ENCODE data around the gene ZFPL1.

Gene ZFPL1

DNA sequence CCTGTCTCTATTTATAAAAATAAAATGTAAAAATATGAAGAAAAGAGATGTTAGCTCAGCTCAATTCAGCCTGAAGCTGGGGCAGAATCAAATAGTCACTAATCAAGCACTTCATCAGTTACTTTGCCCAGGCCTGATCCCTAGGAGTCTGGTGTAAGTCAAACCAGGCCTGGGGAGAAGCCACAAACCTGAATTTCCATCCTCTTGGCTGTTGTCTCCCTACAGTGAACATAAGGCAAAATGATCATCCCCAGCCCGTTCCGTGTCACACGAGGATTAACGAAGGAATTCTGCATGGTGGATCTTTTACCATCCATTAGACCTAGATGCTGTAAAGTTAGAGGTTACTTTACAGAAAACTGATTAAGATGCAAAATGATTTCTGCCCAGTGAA is 19.2 kb upstream of the ZFPL1 start:
- H3K9me2 ChIP-seq (replicated peaks; ENCODE audit: insufficient read depth, low read length), result no peaks in the 10 kb centered on the region
- no peaks in the 10 kb centered on the region for H3K36me3 ChIP-seq (ENCODE audit: low read length)
- no peak overlapping the region for H3K9ac ChIP-seq (ENCODE audit: low read length)
- TF ChIP-seq CTCF (IDR thresholded peaks at IDR 0.05; ENCODE audit: insufficient read depth, low read length, poor library complexity, severe bottlenecking) (no peak), EZH2phosphoT487 (conservative IDR thresholded peaks at IDR 0.05; ENCODE audit: low read length) (no peak)
- no peaks in the 10 kb centered on the region for H3F3A ChIP-seq (ENCODE audit: insufficient read depth)
- no peaks in the 10 kb centered on the region for H3K79me2 ChIP-seq (ENCODE audit: insufficient read depth, low read length)
- no peak overlapping the region for H3K27ac ChIP-seq (ENCODE audit: low read depth, low read length)
- H4K20me1 ChIP-seq (ENCODE audit: low read depth, low read length), result no peaks in the 10 kb centered on the region
- no peak overlapping the region for H3K4me3 ChIP-seq (ENCODE audit: insufficient read depth, low read length, poor library complexity, severe bottlenecking)
- H3K27me3 ChIP-seq (ENCODE audit: low read length), result no peaks in the 10 kb centered on the region
- H2AFZ ChIP-seq (ENCODE audit: low read depth, low read length, severe bottlenecking), result no peak overlapping the region
- no peak overlapping the region for H3K4me2 ChIP-seq (ENCODE audit: low read depth, low read length, poor library complexity, severe bottlenecking)
- no peaks in the 10 kb centered on the region for H3K9me3 ChIP-seq (ENCODE audit: insufficient read depth, low read length)

- H3K9me2 ChIP-seq (replicated peaks; ENCODE audit: insufficient read depth, low read length), result no peaks in the 10 kb centered on the region
- H4K20me1 ChIP-seq (ENCODE audit: low read depth, low read length), result no peaks in the 10 kb centered on the region
- H2AFZ ChIP-seq (ENCODE audit: low read depth, low read length, severe bottlenecking), result no peak overlapping the region
- H3K27ac ChIP-seq (ENCODE audit: low read depth, low read length), result no peak overlapping the region
- no peaks in the 10 kb centered on the region for H3K9me3 ChIP-seq (ENCODE audit: insufficient read depth, low read length)
- TF ChIP-seq CTCF (IDR thresholded peaks at IDR 0.05; ENCODE audit: insufficient read depth, low read length, poor library complexity, severe bottlenecking), result no peak
- no peak for TF ChIP-seq EZH2phosphoT487 (conservative IDR thresholded peaks at IDR 0.05; ENCODE audit: low read length)
- H3K79me2 ChIP-seq (ENCODE audit: insufficient read depth, low read length), result no peaks in the 10 kb centered on the region
- H3K9ac ChIP-seq (ENCODE audit: low read length), result no peak overlapping the region
- H3K27me3 ChIP-seq (ENCODE audit: low read length), result no peaks in the 10 kb centered on the region
- H3K4me3 ChIP-seq (ENCODE audit: insufficient read depth, low read length, poor library complexity, severe bottlenecking), result no peak overlapping the region
- H3K4me2 ChIP-seq (ENCODE audit: low read depth, low read length, poor library complexity, severe bottlenecking), result no peak overlapping the region
- no peaks in the 10 kb centered on the region for H3F3A ChIP-seq (ENCODE audit: insufficient read depth)
- H3K36me3 ChIP-seq (ENCODE audit: low read length), result no peaks in the 10 kb centered on the region
These were observed 18.2 kb upstream of the ZFPL1 start for GRCh38 chr11:65065851-65066250.

GRCh38 chr11:65066315-65066714 is 17.7 kb upstream of the ZFPL1 start:
- no peaks in the 10 kb centered on the region for H3F3A ChIP-seq (ENCODE audit: insufficient read depth)
- H3K27me3 ChIP-seq (ENCODE audit: low read length), result no peaks in the 10 kb centered on the region
- no peaks in the 10 kb centered on the region for H4K20me1 ChIP-seq (ENCODE audit: low read depth, low read length)
- no peaks in the 10 kb centered on the region for H3K9me3 ChIP-seq (ENCODE audit: insufficient read depth, low read length)
- no peak for TF ChIP-seq CTCF (IDR thresholded peaks at IDR 0.05; ENCODE audit: insufficient read depth, low read length, poor library complexity, severe bottlenecking)
- no peak for TF ChIP-seq EZH2phosphoT487 (conservative IDR thresholded peaks at IDR 0.05; ENCODE audit: low read length)
- H3K4me3 ChIP-seq (ENCODE audit: insufficient read depth, low read length, poor library complexity, severe bottlenecking), result no peak overlapping the region
- no peak overlapping the region for H2AFZ ChIP-seq (ENCODE audit: low read depth, low read length, severe bottlenecking)
- H3K4me2 ChIP-seq (ENCODE audit: low read depth, low read length, poor library complexity, severe bottlenecking), result no peak overlapping the region
- no peak overlapping the region for H3K27ac ChIP-seq (ENCODE audit: low read depth, low read length)
- H3K79me2 ChIP-seq (ENCODE audit: insufficient read depth, low read length), result no peaks in the 10 kb centered on the region
- no peaks in the 10 kb centered on the region for H3K9me2 ChIP-seq (replicated peaks; ENCODE audit: insufficient read depth, low read length)
- no peak overlapping the region for H3K9ac ChIP-seq (ENCODE audit: low read length)
- H3K36me3 ChIP-seq (ENCODE audit: low read length), result no peaks in the 10 kb centered on the region
